ENCODE results near the gene SLC9A4.

The SLC9A4 gene

GRCh38 chr2:102483086-102483485 is 10.1 kb downstream of the SLC9A4 start:
- no peak overlapping the region for H3K4me3 ChIP-seq (ENCODE audit: low read depth, low read length)
- no peak for DNase-seq (ENCODE audit: low read depth)

DNA sequence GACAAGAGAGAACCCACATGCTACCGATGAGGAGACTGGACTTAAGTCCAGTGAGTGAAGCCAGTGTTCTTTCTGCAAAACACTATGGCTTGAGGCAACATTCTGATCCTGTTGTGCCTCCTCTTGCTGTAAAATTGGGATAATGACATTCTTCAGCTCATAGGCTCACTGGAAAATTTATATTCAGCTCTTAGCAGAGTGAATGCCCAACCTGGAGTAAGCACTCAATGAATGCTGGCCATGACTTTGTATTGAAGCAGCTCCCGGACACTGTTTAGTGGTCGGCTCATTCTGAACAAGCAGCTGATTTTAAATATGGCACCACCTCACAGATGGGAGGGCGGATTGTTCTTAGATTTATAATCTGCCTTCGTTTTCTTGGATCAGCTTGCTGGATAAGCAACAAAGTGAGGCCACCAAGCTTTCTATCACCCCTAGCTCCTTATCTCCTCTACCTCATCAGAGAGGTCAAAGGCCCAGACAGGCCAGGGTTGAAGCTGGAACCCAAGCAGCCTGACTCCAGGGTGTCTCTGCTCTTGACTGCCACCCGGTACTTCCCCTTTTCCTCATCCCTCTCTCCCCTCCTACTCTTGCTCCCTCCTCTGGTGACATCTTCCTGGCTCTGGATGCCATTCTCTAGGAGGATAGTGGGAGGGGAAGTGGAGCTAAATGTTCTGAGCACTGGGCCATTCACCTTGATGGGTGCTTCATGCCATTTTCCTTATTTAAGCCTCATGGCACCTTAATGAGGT is 11.5 kb downstream of the SLC9A4 start:
- no peak overlapping the region for H3K4me3 ChIP-seq (ENCODE audit: low read depth, low read length)
- DNase-seq (ENCODE audit: low read depth) = no peak
- no peak for TF ChIP-seq CTCF (conservative IDR thresholded peaks at IDR 0.05; ENCODE audit: low read depth, low read length)

More at GRCh38 chr2:102483086-102483485, 10.1 kb downstream of the SLC9A4 start:
- TF ChIP-seq CTCF (conservative IDR thresholded peaks at IDR 0.05; ENCODE audit: low read depth, low read length) = no peak

- no peak overlapping the region for H3K4me3 ChIP-seq (ENCODE audit: low read depth, low read length)
- DNase-seq (ENCODE audit: low read depth) = peak; percentile 13
- TF ChIP-seq CTCF (conservative IDR thresholded peaks at IDR 0.05; ENCODE audit: low read depth, low read length) = no peak
These were observed 12.2 kb downstream of the SLC9A4 start for GRCh38 chr2:102485147-102485785.

GRCh38 chr2:102486941-102487702 is 14.1 kb downstream of the SLC9A4 start:
- no peak for TF ChIP-seq CTCF (conservative IDR thresholded peaks at IDR 0.05; ENCODE audit: low read depth, low read length)
- DNase-seq (ENCODE audit: low read depth) = no peak
- H3K4me3 ChIP-seq (ENCODE audit: low read depth, low read length) = no peak overlapping the region

- peak; percentile 66 for DNase-seq (ENCODE audit: low read depth)
- TF ChIP-seq CTCF (conservative IDR thresholded peaks at IDR 0.05; ENCODE audit: low read depth, low read length) = no peak
- no peak overlapping the region for H3K4me3 ChIP-seq (ENCODE audit: low read depth, low read length)
These were observed 14.9 kb downstream of the SLC9A4 start for GRCh38 chr2:102487761-102488462.

DNA sequence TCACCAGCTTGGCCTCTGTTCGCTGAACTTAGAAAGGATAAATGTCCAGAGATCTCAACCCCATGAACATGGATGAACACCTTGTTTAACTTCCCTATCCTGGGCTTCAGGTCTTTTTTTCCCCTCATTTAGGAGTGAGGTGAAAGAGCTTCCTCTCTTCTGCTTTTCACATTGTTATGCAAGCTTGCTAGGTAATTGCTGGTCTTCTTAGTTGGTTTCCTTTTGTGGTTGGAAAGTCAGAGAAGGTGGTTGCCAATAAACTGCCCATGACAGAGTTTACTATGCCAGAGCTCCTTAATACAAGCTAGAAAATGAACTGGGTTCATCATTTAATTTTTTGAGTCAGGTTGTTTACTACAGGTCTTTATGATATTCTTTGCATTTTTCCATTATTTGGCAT is 16.6 kb downstream of the SLC9A4 start:
- no peak for DNase-seq (ENCODE audit: low read depth)
- H3K4me3 ChIP-seq (ENCODE audit: low read depth, low read length) = no peak overlapping the region
- TF ChIP-seq CTCF (conservative IDR thresholded peaks at IDR 0.05; ENCODE audit: low read depth, low read length) = no peak
